Measurements from ENCODE around the gene MACROD2.
A peak's percentile ranks its signal among the peaks of the same experiment; 100 is the strongest.

Gene MACROD2

GRCh38 chr20:16069389-16070010 is 2074.2 kb downstream of the MACROD2 start:
- peak; percentile 29 to 52 for DNase-seq

DNA sequence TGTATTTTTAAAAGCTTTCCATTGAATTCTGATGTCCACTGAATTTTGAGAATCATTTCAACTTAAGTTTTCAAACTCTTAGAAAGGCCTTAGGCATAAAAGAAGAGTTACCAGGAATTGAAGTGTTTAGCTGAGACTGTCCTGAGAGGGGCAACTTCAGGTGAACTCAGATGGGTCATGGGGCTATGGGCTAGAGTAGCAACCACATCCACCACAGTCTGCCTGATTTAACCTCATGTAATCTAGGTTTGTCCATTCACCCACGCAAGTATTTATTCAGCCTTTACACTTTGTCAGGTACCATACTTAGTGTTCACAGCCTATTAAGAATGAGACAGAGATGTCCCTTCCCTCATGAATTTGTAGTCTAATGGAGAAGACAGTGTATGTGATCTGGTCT is 2076.9 kb downstream of the MACROD2 start:
- DNase-seq = no peak

- no peak for DNase-seq
Measured at GRCh38 chr20:16078172-16078898, 2083.0 kb downstream of the MACROD2 start.

- DNase-seq = no peak
Measured at GRCh38 chr20:16081421-16081820, 2086.1 kb downstream of the MACROD2 start.

- no peak for DNase-seq
Measured at GRCh38 chr20:16082051-16082550, 2086.8 kb downstream of the MACROD2 start.

DNA sequence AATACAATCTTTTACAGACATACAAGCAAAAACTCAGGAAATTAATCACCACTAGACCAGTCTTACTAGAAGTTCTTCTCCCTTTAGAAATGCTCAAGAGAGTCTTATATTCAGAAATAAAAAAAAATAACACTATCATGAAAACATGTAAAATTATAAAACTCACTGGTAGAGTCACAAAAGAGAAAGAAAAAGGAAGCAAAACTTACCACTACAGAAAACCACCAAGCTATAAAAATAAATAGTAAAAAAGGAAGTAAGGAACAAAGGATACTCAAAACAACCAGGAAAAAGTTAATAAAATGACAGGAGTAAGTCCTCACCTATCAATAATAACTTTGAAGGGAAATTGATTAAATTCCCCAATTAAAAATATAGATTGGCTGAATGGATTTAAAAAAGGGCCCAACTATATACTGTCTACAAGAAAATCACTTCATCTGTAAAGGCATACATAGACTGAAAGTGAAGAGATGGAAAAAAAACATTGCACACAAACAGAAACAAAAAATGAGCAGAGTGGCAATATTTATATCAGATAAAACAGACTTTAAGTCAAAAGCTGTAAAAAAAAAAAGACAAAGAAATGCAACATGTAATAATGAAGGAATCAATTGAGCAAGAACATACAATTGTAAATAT is 2088.4 kb downstream of the MACROD2 start:
- peak; percentile 46 to 49 for DNase-seq

DNA sequence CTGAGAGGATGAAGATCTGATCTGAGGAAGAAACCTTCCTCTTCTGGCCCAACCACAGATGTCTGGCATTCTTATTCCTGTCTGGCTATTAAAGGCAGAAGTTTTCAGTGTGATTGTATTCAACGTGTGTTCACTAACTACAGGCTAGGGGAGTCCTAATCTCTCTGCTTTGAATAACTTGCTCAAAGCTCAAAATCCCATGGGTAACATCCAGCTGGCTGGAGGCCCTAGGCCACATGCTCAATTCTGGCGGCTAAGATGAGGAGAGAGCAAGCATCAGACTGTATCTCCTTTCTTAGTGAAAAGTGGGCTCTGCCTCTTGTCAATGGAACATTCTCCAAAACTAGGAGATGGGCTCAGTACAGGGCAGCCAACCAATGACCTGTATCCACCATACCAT is 2099.9 kb downstream of the MACROD2 start:
- no peak for DNase-seq

- DNase-seq = no peak
Measured at GRCh38 chr20:16096756-16097326, 2101.5 kb downstream of the MACROD2 start.

DNA sequence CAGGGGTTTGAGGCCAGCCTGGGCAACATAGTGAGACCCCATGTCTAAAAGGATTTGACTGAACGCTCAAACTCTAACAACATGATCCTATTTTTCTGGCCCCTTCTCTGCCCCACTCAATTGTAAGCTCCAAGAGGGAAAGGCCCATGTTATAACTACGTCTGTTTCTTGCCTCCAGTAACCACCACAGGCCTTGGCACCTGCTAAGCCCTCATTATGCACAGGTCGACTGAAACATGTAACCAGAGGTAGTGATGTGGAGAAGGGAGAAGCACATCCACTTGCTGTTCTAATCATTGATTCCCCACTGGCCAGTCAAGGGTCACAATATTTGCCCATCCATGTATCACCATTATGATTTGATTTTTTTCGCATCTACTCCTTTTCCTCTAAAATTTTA is 2102.5 kb downstream of the MACROD2 start:
- no peak for DNase-seq

DNA sequence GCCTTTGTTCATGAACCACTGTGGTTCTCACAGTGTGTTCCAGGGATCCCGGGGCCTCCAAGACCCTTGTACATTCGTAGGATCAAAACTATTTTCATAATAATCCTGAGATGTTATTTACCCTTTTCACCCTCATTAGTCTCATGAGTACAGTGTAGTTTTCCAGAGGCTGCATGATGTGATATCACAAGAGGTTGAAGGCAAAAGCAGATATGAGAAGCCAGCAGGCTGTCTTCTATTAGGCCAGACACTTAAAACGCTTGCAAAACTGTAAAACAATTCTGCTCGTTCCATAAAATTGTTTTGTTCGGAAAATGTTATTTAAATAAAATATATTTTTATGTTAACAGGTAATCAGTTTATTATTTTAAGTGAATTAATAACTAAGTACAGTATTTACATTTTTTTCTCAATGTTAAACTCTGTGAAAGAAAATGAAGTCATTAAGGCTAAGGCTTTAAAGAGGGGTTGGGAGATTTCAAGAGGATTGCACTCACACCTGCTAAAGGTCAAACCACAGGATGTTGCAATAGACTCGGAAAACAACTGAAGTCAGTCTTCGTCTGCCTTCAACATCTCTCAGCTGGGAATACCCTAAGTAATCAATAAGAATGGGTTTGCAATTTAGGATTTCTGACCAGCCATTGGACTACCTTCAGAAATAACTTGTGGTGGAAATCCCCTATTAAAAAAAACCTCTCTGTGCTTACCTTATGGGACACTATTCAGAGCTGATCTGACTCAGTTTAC is 2103.7 kb downstream of the MACROD2 start:
- no peak for DNase-seq

DNA sequence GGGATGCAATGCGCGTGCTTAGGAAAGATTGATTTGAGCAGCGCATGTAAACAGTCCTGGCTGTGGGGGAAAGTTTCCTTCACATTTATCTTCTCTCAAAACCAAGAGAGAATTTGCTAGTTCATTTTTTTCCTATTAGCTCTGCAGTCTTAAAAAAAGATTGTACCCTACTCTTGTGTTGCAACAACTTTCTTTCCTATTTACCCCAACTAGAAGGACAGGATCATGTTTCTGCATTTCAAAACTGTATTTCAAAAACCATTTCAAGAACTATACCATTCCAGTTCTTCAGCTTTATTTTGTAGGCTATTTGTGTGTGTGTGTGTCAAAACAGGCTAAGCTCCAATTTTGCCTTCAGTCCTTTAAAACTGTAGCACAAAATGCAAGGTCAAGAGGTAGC is 2104.8 kb downstream of the MACROD2 start:
- DNase-seq = no peak

- no peak for DNase-seq
Measured at GRCh38 chr20:16100767-16101166, 2105.5 kb downstream of the MACROD2 start.

Data from Kasumi-1 (cell line).